HCT116 (cell line): ENCODE results near the gene SPON1. TPM values are rescaled to one million over a fixed set of nuclear protein-coding genes. Genes with fewer than 3 reads are reported as not detected.

Experiments
- ATAC-seq: fragments of 200-7000 bp; cut with Tn5 transposase; 2 replicates; pipeline ENCODE4 v1.9.1; 2020; ENCODE audit warnings: mild to moderate bottlenecking, moderate library complexity
- BruUV-seq: library from RNA; stranded (reverse); fragments of 400-500 nt; replicated peaks from 2 replicates; lab custom pipeline; 2021; lab: Mats Ljungman, UMichigan
- CTCF ChIA-PET: fragments of 300-600 bp; sonication (Branson Sonifier 250); formaldehyde crosslinking; loops from one replicate; lab custom pipeline; 2021; ENCODE audit warnings: antibody characterized with exemption; lab: Charles Lee
- POLR2A ChIA-PET: fragments of 300-600, 350-600 bp; sonication (Branson Sonifier 250); formaldehyde crosslinking; loops from one replicate; lab custom pipeline; 2021; ENCODE audit warnings: antibody characterized with exemption; lab: Charles Lee
- RAD21 ChIA-PET, 2 experiments: fragments of 300-600 bp; sonication (Branson Sonifier 250); formaldehyde crosslinking; loops; one replicate each; lab custom pipeline; 2023; ENCODE audit warnings: low total read pairs in 2 of 2; ENCODE audit not compliant: uncharacterized antibody in 2 of 2, unreplicated experiment in 2 of 2, low non-redundant PET in 1 of 2; lab: Charles Lee
- DNase-seq: peaks from one replicate; pipeline ENCODE4 v3.0.0-alpha.2; 2010; ENCODE audit warnings: low read depth, low spot score
- H2AFZ ChIP-seq: fragments of 200-600 bp; shearing (Covaris generic), sonication (generic); 2 replicates; pipeline ENCODE4 v1.6.1; 2017; ENCODE audit warnings: low read depth, mixed run types, mixed read lengths, antibody characterized with exemption, low read length; ENCODE audit not compliant: poor library complexity, severe bottlenecking
- H3K27ac ChIP-seq: 2 replicates; pipeline ENCODE4 v1.5.1; 2012; ENCODE audit warnings: low read depth, low read length
- H3K27me3 ChIP-seq: fragments of 200-600 bp; sonication (generic); 2 replicates; pipeline ENCODE4 v1.6.1; 2016; ENCODE audit warnings: mixed run types, low read length, mixed read lengths; ENCODE audit not compliant: insufficient read depth
- H3K36me3 ChIP-seq, 2 experiments: fragments of 200-500 bp in 1 of 2; fragments of 200-600 bp in 1 of 2; sonication (Bioruptor generic) in 1 of 2; sonication (generic) in 1 of 2; 2 replicates each; pipeline versions ENCODE4 v1.5.1 to v1.6.1; 2014 to 2016; ENCODE audit warnings: low read length in 2 of 2, inconsistent platforms in 1 of 2, mixed read lengths in 1 of 2, mixed run types in 1 of 2; ENCODE audit not compliant: insufficient read depth in 2 of 2, control insufficient read depth in 1 of 2
- H3K4me1 ChIP-seq, 2 experiments: fragments of 200-600 bp in 1 of 2; sonication (generic) in 1 of 2; 2 replicates each; pipeline versions ENCODE4 v1.5.1 to v1.6.1; 2012 to 2017; ENCODE audit warnings: low read length in 2 of 2, inconsistent platforms in 1 of 2, mild to moderate bottlenecking in 1 of 2, mixed read lengths in 1 of 2, mixed run types in 1 of 2, moderate library complexity in 1 of 2; ENCODE audit not compliant: insufficient read depth in 2 of 2, control insufficient read depth in 1 of 2
- H3K4me2 ChIP-seq: fragments of 200-600 bp; sonication (generic); 2 replicates; pipeline ENCODE4 v1.6.1; 2017; ENCODE audit warnings: mixed run types, low read length, mixed read lengths
- H3K4me3 ChIP-seq, 2 experiments: fragments of 200-600 bp in 1 of 2; sonication (generic) in 1 of 2; replicated peaks in 1 of 2; 2 replicates each; pipeline ENCODE4 v1.5.1; 2011 to 2016; ENCODE audit warnings: low read length in 2 of 2, control low read depth in 1 of 2, low read depth in 1 of 2, mild to moderate bottlenecking in 1 of 2, mixed read lengths in 1 of 2, mixed run types in 1 of 2
- H3K79me2 ChIP-seq: fragments of 200-600 bp; sonication (generic); 2 replicates; pipeline ENCODE4 v1.6.1; 2017; ENCODE audit warnings: mild to moderate bottlenecking, mixed run types, low read length, moderate library complexity, mixed read lengths; ENCODE audit not compliant: insufficient read depth
- H3K9ac ChIP-seq: fragments of 200-600 bp; sonication (generic); 2 replicates; pipeline ENCODE4 v1.6.1; 2016; ENCODE audit warnings: low read length, mixed read lengths
- H3K9me2 ChIP-seq: fragments of 200-600 bp; sonication (generic), shearing (Covaris generic); 2 replicates; pipeline ENCODE4 v1.6.1; 2017; ENCODE audit warnings: mixed run types, mild to moderate bottlenecking, moderate library complexity; ENCODE audit not compliant: insufficient read depth
- H3K9me3 ChIP-seq, 2 experiments: fragments of 200-500 bp in 1 of 2; fragments of 200-600 bp in 1 of 2; sonication (Bioruptor generic) in 1 of 2; sonication (generic) in 1 of 2; 2 replicates each; pipeline ENCODE4 v1.6.1; 2014 to 2017; ENCODE audit warnings: low read length in 2 of 2, mixed read lengths in 2 of 2, inconsistent platforms in 1 of 2, low read depth in 1 of 2, mild to moderate bottlenecking in 1 of 2, mixed run types in 1 of 2, moderate library complexity in 1 of 2; ENCODE audit not compliant: control insufficient read depth in 1 of 2, insufficient read depth in 1 of 2
- H4K20me1 ChIP-seq: fragments of 200-600 bp; sonication (generic), shearing (Covaris generic); 2 replicates; pipeline ENCODE4 v1.6.1; 2017; ENCODE audit warnings: mixed run types, mild to moderate bottlenecking, moderate library complexity; ENCODE audit not compliant: insufficient read depth
- CBX3 ChIP-seq: IDR thresholded peaks from 2 replicates; pipeline ENCODE4 v1.6.1; 2012; ENCODE audit warnings: low read depth
- CTCF ChIP-seq, 3 experiments: fragments of 200-600 bp in 1 of 3; sonication (generic) in 1 of 3; IDR thresholded peaks in 2 of 3; conservative IDR thresholded peaks in 1 of 3; 2 replicates each; pipeline ENCODE4 v1.5.1; 2012 to 2017; ENCODE audit warnings: low read depth in 2 of 3, low read length in 2 of 3, antibody characterized with exemption in 1 of 3, borderline replicate concordance in 1 of 3, control low read depth in 1 of 3, mild to moderate bottlenecking in 1 of 3, mixed read lengths in 1 of 3, mixed run types in 1 of 3, moderate library complexity in 1 of 3; ENCODE audit not compliant: insufficient read depth in 1 of 3
- EGR1 ChIP-seq: IDR thresholded peaks from 2 replicates; pipeline ENCODE4 v1.6.1; 2012; ENCODE audit warnings: low read depth
- EZH2 ChIP-seq: fragments of 200-600 bp; sonication (generic); IDR thresholded peaks from 2 replicates; pipeline ENCODE4 v1.6.1; 2017; ENCODE audit warnings: antibody characterized with exemption, mixed run types
- FOSL1 ChIP-seq: IDR thresholded peaks from 2 replicates; pipeline ENCODE4 v1.6.1; 2012; ENCODE audit warnings: low read depth
- MAX ChIP-seq: IDR thresholded peaks from 2 replicates; pipeline ENCODE4 v1.6.1; 2012
- POLR2A ChIP-seq: IDR thresholded peaks from 2 replicates; pipeline ENCODE4 v1.7.0; 2011; ENCODE audit warnings: borderline replicate concordance; ENCODE audit not compliant: insufficient read depth, insufficient read length; ENCODE audit errors: extremely low read depth
- POLR2AphosphoS5 ChIP-seq: IDR thresholded peaks from 2 replicates; pipeline ENCODE4 v1.6.1; 2011; ENCODE audit warnings: mild to moderate bottlenecking, low read depth, low read length, moderate library complexity
- RAD21 ChIP-seq: IDR thresholded peaks from 2 replicates; pipeline ENCODE4 v1.6.1; 2012; ENCODE audit warnings: low read depth, mild to moderate bottlenecking
- SIN3A ChIP-seq: IDR thresholded peaks from 2 replicates; pipeline ENCODE4 v1.6.1; 2012; ENCODE audit warnings: low read depth
- SP1 ChIP-seq: IDR thresholded peaks from 2 replicates; pipeline ENCODE4 v1.6.1; 2012; ENCODE audit warnings: low read depth
- YY1 ChIP-seq: IDR thresholded peaks from 2 replicates; pipeline ENCODE4 v1.6.1; 2011; ENCODE audit warnings: low read length, low read depth, moderate library complexity, mild to moderate bottlenecking; ENCODE audit not compliant: insufficient replicate concordance; ENCODE audit errors: extremely low read depth
- ZBTB33 ChIP-seq: IDR thresholded peaks from 2 replicates; pipeline ENCODE4 v1.6.1; 2011; ENCODE audit warnings: mild to moderate bottlenecking, low read length, moderate library complexity; ENCODE audit not compliant: insufficient replicate concordance; ENCODE audit errors: extremely low read depth
- ZNF274 ChIP-seq: fragments of 200-500 bp; sonication (Bioruptor generic); IDR thresholded peaks from 2 replicates; pipeline ENCODE4 v1.6.1; 2014; ENCODE audit warnings: mild to moderate bottlenecking, low read depth, low read length, inconsistent platforms
- intact Hi-C: fragments of 100-400 bp; cut with micrococcal nuclease; formaldehyde crosslinking; loops from 2 replicates; pipeline ENCODE4 v1.10.0; 2022
- total RNA-seq: library from RNA; stranded (reverse); gene quantifications from one replicate; pipeline ENCODE4 v1.2.1, GENCODE V29; 2021; ENCODE audit not compliant: unreplicated experiment

SPON1 gene
- total RNA-seq, 1 experiment from 2014 or later, result 0.17 TPM

GRCh38 chr11:14230407-14230806 lies 267.9 kb downstream of the SPON1 start (continued):
- no peak for TF ChIP-seq CTCF (IDR thresholded peaks at IDR 0.05 in 2 of 3, conservative IDR thresholded peaks at IDR 0.05 in 1 of 3; ENCODE audit: borderline replicate concordance in 1 of 3, insufficient read depth in 1 of 3, low read depth in 2 of 3, low read length in 2 of 3)
- no peak for TF ChIP-seq SIN3A
- TF ChIP-seq ZNF274, result no peak
- TF ChIP-seq EZH2, result no peak
- no peak for TF ChIP-seq YY1
- TF ChIP-seq EGR1, result no peak
- TF ChIP-seq POLR2A, result no peak
- no peak for TF ChIP-seq CBX3
- no peak for TF ChIP-seq SP1
- TF ChIP-seq FOSL1, result no peak

- ChIA-PET CTCF (interaction anchor here (0.9 to 1.5 kb wide), 4 partner anchors 13 to 262 kb away, joined by 3 to 5 read pairs (median 3); no protein-coding TSS in a partner anchor), POLR2A (no interaction called here), RAD21 (no interaction called here)
- H3K9me3 ChIP-seq, result no peaks in the 10 kb centered on the region
- H3K4me2 ChIP-seq, result no peak overlapping the region
- DNase-seq, result no peak
- H3K9me2 ChIP-seq, result no peaks in the 10 kb centered on the region
- no peaks in the 10 kb centered on the region for H4K20me1 ChIP-seq
- no peak overlapping the region for H3K27ac ChIP-seq
- peak; percentile 94 for ATAC-seq
- TF ChIP-seq EZH2 (no peak), POLR2AphosphoS5 (no peak), YY1 (no peak), ZBTB33 (no peak), RAD21 (peak; percentile 20; the same call in 1 of the 2 replicates), MAX (no peak), CTCF (IDR thresholded peaks at IDR 0.05 in 2 of 3, conservative IDR thresholded peaks at IDR 0.05 in 1 of 3; ENCODE audit: borderline replicate concordance in 1 of 3, insufficient read depth in 1 of 3, low read depth in 2 of 3, low read length in 2 of 3) (peak; percentile 17 to 79 (median 75); a peak in 5 of 6 replicates)
- no peak overlapping the region for H3K4me3 ChIP-seq
- no peaks in the 10 kb centered on the region for H3K79me2 ChIP-seq
- peaks cover 39% of the 10 kb centered on the region for H3K27me3 ChIP-seq
- intact Hi-C loops, result no loop called here
- H3K36me3 ChIP-seq, result no peaks in the 10 kb centered on the region
- H3K9ac ChIP-seq, result no peak overlapping the region
- no TSS peak for BruUV-seq
- no peaks in the 10 kb centered on the region for H3K4me1 ChIP-seq
- no peak overlapping the region for H2AFZ ChIP-seq
These were observed 270.1 kb downstream of the SPON1 start for GRCh38 chr11:14232652-14233051.
